ENCODE measurements around the gene KIAA0753.

KIAA0753 gene

GRCh38 chr17:6670571-6670970, 30.1 kb upstream of the KIAA0753 start:
- DNase-seq (ENCODE audit: low read depth in 2 of 2), result no peak
- no peak for TF ChIP-seq CTCF (IDR thresholded peaks at IDR 0.05; ENCODE audit: low read depth, low read length)
- H3K4me3 ChIP-seq (replicated peaks in 1 of 2; ENCODE audit: low read depth in 2 of 2, low read length in 2 of 2), result no peak overlapping the region

GRCh38 chr17:6669479-6670212, 29.1 kb upstream of the KIAA0753 start:
- DNase-seq (ENCODE audit: low read depth in 2 of 2), result no peak
- no peak for TF ChIP-seq CTCF (IDR thresholded peaks at IDR 0.05; ENCODE audit: low read depth, low read length)
- no peak overlapping the region for H3K4me3 ChIP-seq (replicated peaks in 1 of 2; ENCODE audit: low read depth in 2 of 2, low read length in 2 of 2)

GRCh38 chr17:6668727-6669425, 28.4 kb upstream of the KIAA0753 start:
- no peak for TF ChIP-seq CTCF (IDR thresholded peaks at IDR 0.05; ENCODE audit: low read depth, low read length)
- H3K4me3 ChIP-seq (replicated peaks in 1 of 2; ENCODE audit: low read depth in 2 of 2, low read length in 2 of 2), result no peak overlapping the region
- no peak for DNase-seq (ENCODE audit: low read depth in 2 of 2)

GRCh38 chr17:6668219-6668618, 27.7 kb upstream of the KIAA0753 start:
- DNase-seq (ENCODE audit: low read depth in 2 of 2), result no peak
- H3K4me3 ChIP-seq (replicated peaks in 1 of 2; ENCODE audit: low read depth in 2 of 2, low read length in 2 of 2), result no peak overlapping the region
- TF ChIP-seq CTCF (IDR thresholded peaks at IDR 0.05; ENCODE audit: low read depth, low read length), result no peak

GRCh38 chr17:6667516-6667915, 27.0 kb upstream of the KIAA0753 start:
- TF ChIP-seq CTCF (IDR thresholded peaks at IDR 0.05; ENCODE audit: low read depth, low read length), result no peak
- DNase-seq (ENCODE audit: low read depth in 2 of 2), result no peak
- H3K4me3 ChIP-seq (replicated peaks in 1 of 2; ENCODE audit: low read depth in 2 of 2, low read length in 2 of 2), result no peak overlapping the region

GRCh38 chr17:6666557-6666956, 26.0 kb upstream of the KIAA0753 start:
- no peak overlapping the region for H3K4me3 ChIP-seq (replicated peaks in 1 of 2; ENCODE audit: low read depth in 2 of 2, low read length in 2 of 2)
- no peak for TF ChIP-seq CTCF (IDR thresholded peaks at IDR 0.05; ENCODE audit: low read depth, low read length)
- no peak for DNase-seq (ENCODE audit: low read depth in 2 of 2)

Measured in cardiac fibroblast (primary cell).